K562 (cell line): Measurements from ENCODE around the gene TCF3. TPM values are rescaled to one million over a fixed set of nuclear protein-coding genes. Genes with fewer than 3 reads are reported as not detected.
A peak's percentile ranks its signal among the peaks of the same experiment; 100 is the strongest.

Experiments used
- ETS1 ChIP-seq: conservative IDR thresholded peaks from 2 replicates; pipeline ENCODE4 v1.6.1; 2011; ENCODE audit warnings: low read depth, mild to moderate bottlenecking, low read length; ENCODE audit not compliant: control insufficient read depth
- IRF2 ChIP-seq: sonication (generic); formaldehyde crosslinking; IDR thresholded peaks from 2 replicates; pipeline ENCODE4 v1.8.1; 2022; ENCODE audit warnings: mild to moderate bottlenecking, missing genetic modification reagents
- RB1 ChIP-seq: fragments of 450-650 bp; IDR thresholded peaks from 2 replicates; pipeline ENCODE4 v1.6.1; 2017; ENCODE audit warnings: low read depth, mild to moderate bottlenecking
- ZNF57 ChIP-seq: fragments of 450-650 bp; formaldehyde crosslinking; IDR thresholded peaks from 2 replicates; pipeline ENCODE4 v1.4.0; 2020; ENCODE audit warnings: mild to moderate bottlenecking, moderate library complexity
- polyA plus RNA-seq, 8 experiments: library from polyadenylated mRNA; depleted of rRNA in 4 of 8; stranded (reverse) in 5 of 8; unstranded in 3 of 8; fragments of >200 nt; fragmentation: Nextera tagmentation in 2 of 8; fragmentation: Illumina TruSeq in 1 of 8; extraction: Ambion mirVana in 2 of 8; extraction: Trizol in 1 of 8; gene quantifications; 2 replicates each; pipeline versions ENCODE4 v1.2.1 to v1.2.3, GENCODE V29; 2011 to 2014; ENCODE audit warnings: inconsistent platforms in 1 of 8, missing spikeins in 1 of 8
- total RNA-seq, 7 experiments: library from RNA; depleted of rRNA in 6 of 7; stranded (reverse); fragments of >200 nt in 6 of 7; fragmentation: Illumina TruSeq in 2 of 7; extraction: Trizol in 2 of 7; gene quantifications; 2 replicates each; pipeline versions ENCODE4 v1.2.1 to v1.2.3, GENCODE V29; 2011 to 2021; ENCODE audit warnings: low replicate concordance in 1 of 7
- TF ChIP-seq, protein P1 (sequence below), 2 experiments: fragments of 450-650 bp in 1 of 2; IDR thresholded peaks; 2 replicates each; pipeline ENCODE4 v1.6.1; 2011 to 2017; ENCODE audit warnings: low read depth in 2 of 2, antibody characterized with exemption in 1 of 2, borderline replicate concordance in 1 of 2, low read length in 1 of 2, mild to moderate bottlenecking in 1 of 2, mixed read lengths in 1 of 2; ENCODE audit not compliant: control insufficient read depth in 1 of 2
- TF ChIP-seq, protein P2 (sequence below): fragments of 250-450 bp; sonication (Bioruptor Pico); IDR thresholded peaks from 2 replicates; pipeline ENCODE4 v1.8.0; 2022; ENCODE audit warnings: inconsistent platforms

TCF3 gene
- total and polyA plus RNA-seq, 9 of the 15 experiments (the other 6 are each of a cell fraction or from before 2014, with no cell fraction given), result 5.6 to 259 (median 84.0) TPM

GRCh38 chr19:1672769-1673644 lies 20.6 kb upstream of the TCF3 start (continued):
- TF ChIP-seq, protein P1, sequence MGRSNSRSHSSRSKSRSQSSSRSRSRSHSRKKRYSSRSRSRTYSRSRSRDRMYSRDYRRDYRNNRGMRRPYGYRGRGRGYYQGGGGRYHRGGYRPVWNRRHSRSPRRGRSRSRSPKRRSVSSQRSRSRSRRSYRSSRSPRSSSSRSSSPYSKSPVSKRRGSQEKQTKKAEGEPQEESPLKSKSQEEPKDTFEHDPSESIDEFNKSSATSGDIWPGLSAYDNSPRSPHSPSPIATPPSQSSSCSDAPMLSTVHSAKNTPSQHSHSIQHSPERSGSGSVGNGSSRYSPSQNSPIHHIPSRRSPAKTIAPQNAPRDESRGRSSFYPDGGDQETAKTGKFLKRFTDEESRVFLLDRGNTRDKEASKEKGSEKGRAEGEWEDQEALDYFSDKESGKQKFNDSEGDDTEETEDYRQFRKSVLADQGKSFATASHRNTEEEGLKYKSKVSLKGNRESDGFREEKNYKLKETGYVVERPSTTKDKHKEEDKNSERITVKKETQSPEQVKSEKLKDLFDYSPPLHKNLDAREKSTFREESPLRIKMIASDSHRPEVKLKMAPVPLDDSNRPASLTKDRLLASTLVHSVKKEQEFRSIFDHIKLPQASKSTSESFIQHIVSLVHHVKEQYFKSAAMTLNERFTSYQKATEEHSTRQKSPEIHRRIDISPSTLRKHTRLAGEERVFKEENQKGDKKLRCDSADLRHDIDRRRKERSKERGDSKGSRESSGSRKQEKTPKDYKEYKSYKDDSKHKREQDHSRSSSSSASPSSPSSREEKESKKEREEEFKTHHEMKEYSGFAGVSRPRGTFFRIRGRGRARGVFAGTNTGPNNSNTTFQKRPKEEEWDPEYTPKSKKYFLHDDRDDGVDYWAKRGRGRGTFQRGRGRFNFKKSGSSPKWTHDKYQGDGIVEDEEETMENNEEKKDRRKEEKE (IDR thresholded peaks at IDR 0.05; ENCODE audit: borderline replicate concordance in 1 of 2, control insufficient read depth in 1 of 2, low read depth in 2 of 2, low read length in 1 of 2), result no peak
- TF ChIP-seq ETS1 (no peak; the same call in 1 of the 2 replicates), RB1 (no peak), ZNF57 (CRISPR knock-in tag) (no peak), IRF2 (peak; percentile 80; the same call in 1 of the 2 replicates)
- TF ChIP-seq, protein P2, sequence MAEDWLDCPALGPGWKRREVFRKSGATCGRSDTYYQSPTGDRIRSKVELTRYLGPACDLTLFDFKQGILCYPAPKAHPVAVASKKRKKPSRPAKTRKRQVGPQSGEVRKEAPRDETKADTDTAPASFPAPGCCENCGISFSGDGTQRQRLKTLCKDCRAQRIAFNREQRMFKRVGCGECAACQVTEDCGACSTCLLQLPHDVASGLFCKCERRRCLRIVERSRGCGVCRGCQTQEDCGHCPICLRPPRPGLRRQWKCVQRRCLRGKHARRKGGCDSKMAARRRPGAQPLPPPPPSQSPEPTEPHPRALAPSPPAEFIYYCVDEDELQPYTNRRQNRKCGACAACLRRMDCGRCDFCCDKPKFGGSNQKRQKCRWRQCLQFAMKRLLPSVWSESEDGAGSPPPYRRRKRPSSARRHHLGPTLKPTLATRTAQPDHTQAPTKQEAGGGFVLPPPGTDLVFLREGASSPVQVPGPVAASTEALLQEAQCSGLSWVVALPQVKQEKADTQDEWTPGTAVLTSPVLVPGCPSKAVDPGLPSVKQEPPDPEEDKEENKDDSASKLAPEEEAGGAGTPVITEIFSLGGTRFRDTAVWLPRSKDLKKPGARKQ, result no peak
